Measurements from ENCODE around the gene APC2.
"Not testable (repeated sequence)": the region's sequence is repeated elsewhere in the genome, so short reads cannot be mapped to it uniquely, and the experiment has no call there.

The APC2 gene

GRCh38 chr19:1495051-1495798, 45.3 kb downstream of the APC2 start:
- DNase-seq (ENCODE audit: low read depth in 2 of 2), result no peak

DNA sequence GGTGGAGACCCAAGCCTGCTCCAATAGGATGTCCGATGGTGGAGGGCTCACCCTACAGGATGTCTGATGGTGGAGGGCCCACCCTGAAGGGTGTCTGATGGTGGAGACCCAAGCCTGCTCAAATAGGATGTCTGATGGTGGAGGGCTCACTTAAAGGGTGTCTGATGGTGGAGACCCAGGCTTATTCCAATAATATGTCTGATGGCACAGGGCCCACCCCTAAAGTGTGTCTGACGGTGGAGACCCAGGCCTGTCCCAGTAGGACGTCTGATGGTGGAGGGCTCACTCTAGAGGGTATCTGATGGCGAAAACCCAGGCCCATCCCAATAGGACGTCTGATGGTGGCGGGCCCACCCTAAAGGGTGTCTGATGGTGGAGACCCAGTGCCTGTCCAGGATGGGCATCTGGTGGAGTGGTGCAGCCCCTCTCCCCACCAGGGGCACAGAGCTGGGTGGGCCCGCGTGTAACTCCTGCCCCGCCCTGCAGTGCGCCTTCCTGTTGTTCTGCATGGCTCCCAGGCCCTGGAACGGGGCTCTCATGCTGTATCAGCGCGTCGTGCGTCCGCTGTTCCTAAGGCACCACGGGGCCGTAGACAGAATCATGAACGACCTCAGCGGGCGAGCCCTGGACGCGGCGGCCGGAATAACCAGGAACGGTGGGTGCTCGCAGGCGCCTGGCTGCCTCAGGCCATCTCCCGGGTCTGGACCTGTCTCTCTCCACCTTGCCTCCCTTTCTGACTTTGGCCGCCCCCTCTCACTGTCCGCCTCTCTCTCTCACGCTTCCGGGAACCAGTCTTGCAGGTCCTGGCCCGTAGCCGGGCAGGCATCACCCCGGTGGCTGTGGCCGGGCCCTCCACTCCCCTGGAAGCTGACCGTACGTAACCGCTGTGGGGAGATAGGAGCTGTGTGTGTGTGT, 46.1 kb downstream of the APC2 start:
- DNase-seq (ENCODE audit: low read depth in 2 of 2), result no peak

DNA sequence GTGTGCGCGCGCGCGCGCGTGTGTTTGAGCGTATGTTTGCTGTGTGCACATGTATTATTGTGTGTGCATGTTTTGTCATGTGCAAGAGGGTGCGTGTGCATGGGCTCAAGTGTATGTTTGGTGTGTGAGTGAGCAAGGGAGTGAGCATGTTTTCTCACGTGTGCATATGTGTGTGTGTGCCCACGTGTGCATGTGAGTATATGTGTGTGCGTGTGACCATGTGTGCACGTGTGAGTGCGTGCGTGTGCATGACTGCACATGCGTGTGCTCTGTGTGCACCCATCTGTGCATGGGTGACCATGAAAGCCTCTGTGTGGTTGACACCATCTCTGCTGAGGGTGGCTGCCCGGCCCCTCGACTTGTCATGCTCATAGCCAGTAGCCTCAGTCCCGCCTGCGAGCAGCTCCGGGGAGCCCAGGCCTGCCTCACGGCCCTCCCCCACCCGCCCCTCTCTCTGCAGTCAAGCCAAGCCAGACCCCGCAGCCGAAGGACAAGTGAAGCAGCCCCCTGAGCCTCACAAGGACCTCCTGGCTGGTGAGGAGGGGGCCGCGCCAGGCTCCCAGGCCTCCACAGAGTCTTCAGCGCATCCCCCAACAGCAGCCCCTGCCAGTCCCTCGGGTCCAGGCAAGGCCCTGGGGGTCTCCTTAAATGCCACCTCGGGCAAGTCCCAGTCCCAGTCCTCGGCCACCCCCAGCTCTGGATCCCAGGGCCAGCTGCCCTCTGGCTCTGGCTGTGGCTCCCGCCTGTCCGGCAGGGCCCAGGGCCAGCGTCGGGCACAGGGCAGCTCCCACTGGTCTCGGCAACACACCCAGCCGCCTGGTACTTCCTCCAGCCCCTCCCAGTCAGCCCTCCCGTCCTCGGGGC, 47.0 kb downstream of the APC2 start:
- no peak for DNase-seq (ENCODE audit: low read depth in 2 of 2)

- no peak for DNase-seq (ENCODE audit: low read depth in 2 of 2)
These were observed 47.8 kb downstream of the APC2 start for GRCh38 chr19:1497578-1498235.

- DNase-seq (ENCODE audit: low read depth in 2 of 2), result not testable (repeated sequence)
These were observed 49.3 kb downstream of the APC2 start for GRCh38 chr19:1499231-1499630.

GRCh38 chr19:1501200-1501595, 51.3 kb downstream of the APC2 start:
- no peak for DNase-seq (ENCODE audit: low read depth in 2 of 2)

DNA sequence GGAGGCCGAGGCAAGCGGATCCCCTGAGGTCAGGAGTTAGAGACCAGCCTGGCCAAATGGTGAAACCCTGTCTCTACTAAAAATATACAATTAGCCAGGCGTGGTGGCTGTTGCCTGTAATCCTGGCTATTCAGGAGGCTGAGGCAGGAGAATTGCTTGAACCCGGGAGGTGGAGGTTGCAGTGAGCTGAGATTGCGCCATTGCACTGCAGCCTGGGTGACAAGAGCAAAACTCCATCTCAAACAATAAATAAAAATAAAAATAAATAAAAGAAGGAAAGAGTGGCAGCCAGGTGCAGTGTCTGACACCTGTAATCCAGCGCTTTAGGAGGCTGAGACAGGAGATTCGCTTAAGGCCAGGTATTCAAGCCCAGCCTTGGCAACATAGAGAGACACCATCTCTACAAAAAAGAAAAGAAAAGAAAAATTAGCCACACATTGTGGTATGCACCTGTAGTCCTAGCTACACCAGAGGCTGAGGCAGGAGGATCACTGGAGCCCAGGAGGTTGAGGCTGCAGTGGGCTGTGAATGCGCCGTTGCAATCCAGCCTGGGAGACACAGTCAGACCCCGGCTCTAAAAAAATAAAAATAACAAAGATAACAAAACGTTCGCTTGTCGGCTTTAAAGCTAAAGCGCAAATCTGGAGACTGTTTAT, 52.6 kb downstream of the APC2 start:
- DNase-seq (ENCODE audit: low read depth in 2 of 2), result no peak

- DNase-seq (ENCODE audit: low read depth in 2 of 2), result peak; percentile 63 to 72
These were observed 53.4 kb downstream of the APC2 start for GRCh38 chr19:1503089-1503924.

DNA sequence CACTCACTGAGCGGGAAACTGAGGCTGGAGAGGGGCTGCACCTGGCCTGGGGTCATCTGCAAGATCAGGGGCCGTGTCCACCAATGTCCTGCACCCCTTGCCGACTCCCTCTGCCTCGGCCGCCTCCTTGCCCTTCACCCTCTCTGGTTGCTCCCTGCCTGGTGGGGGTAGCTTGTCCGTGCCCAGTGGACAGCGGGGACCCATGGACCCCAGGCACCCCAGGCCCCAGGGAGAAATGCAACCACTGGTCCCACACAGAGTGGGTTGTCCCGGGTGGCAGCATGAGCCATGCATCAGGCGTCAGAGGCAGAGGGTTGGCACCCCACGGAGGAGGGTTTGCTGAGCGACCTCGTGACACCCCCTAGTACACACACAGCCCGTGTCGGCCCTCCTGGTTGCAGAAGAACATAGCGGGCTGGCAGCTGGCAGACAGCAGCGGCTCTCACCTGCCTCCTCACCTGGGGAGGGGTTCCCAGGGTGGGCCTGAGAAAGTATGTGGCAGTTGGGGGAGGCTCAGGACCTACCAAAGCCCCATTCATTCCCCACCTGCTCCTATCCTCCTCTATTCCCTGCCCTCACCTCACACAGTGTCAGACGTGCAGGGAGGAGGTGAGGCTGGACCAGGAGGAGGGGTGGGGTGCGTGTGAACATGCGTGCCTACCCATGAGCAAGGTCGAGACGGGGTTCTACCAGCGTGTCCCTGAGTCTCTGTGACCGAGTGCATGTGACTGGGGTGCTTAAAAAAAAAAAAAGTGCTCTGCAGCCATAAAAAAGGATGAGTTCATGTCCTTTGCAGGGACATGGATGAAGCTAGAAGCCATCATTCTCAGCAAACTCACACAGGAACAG, 54.2 kb downstream of the APC2 start:
- no peak for DNase-seq (ENCODE audit: low read depth in 2 of 2)

DNA sequence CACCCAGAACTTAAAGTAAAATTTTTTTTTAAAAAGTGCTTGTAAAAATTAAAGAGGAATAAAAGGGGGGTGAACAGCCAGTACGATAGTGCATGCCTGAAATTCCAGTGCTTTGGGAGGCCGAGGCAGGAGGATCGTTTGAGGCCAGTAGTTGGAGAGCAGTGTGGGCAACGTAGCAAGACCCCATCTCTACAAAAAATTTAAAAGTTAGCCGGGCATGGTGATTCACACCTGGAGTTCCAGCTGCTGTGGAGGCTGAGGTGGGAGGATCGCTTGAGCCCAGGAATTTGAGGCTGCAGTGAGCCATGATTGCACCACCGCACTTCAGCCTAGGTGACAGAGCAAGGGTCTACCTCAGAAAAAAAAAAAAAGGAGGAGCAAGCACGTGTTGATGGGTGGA, 55.1 kb downstream of the APC2 start:
- DNase-seq (ENCODE audit: low read depth in 2 of 2), result no peak

GRCh38 chr19:1505991-1506881, 56.3 kb downstream of the APC2 start:
- DNase-seq (ENCODE audit: low read depth in 2 of 2), result no peak

DNA sequence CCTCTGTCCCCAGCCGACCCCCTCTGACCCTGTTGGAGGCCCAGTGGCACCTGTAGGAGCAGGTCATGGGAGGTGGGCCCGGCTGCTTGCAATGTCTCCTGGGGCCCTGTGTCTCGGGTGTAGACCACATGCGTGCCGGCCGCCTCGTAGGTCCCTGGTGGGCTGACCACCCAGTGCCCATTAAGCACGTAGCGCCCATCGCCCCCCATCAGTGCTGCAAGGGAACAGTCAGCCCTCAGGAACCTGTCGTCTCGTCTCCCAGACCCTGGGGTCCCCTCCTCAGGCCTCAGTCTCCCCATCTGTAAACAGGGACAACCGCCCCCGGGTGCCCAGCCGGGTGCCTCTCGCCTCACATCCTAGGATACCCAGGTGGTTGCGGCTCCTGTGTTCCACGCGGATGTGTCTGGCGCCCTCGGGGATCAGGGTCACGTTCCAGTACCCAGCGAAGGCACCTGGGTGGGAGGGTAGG, 57.3 kb downstream of the APC2 start:
- no peak for DNase-seq (ENCODE audit: low read depth in 2 of 2)

- peak; percentile 75 to 87 for DNase-seq (ENCODE audit: low read depth in 2 of 2)
These were observed 58.0 kb downstream of the APC2 start for GRCh38 chr19:1507763-1508506.

GRCh38 chr19:1508507-1508856, 58.6 kb downstream of the APC2 start:
- no peak for DNase-seq (ENCODE audit: low read depth in 2 of 2)

DNA sequence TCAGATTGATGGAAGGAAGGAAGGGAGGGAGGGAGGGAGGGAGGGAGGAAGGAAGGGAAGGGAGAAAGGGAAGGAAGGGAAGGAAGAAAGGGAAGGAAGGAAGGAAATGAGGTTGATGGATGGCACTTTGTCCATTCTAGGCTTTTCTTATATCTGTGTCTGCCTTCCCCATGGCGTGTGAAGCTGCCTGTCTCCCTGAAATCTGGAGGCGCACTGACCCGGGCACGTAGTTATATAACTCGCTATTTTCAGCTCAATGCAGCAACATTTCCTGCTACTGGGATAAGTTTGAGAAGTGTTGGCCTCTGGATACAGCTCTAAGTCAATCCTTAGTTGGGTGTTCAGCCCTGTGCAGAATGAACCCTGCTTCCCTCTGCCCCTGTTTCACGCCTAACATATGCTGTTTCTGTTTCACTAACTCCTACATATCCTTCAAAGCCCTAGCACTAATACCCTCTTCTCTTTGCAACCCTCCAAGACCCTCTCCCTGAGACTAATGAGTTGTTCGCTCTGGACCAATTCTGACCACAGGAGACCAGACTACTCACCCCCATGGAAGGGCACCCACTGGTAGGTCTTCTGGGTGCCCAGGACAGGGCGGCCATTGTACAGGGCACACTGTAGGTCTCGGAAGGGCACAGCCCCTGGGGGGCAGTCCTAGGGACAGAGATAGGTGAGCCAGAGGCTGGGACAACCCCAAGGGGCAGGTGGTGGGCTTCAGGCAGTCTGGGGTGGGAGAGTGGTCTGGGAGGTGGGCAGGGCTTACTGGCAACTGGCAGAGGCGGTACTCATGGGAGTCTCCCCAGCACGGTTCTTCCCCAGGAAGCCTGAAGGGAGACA, 59.9 kb downstream of the APC2 start:
- DNase-seq (ENCODE audit: low read depth in 2 of 2), result no peak

DNA sequence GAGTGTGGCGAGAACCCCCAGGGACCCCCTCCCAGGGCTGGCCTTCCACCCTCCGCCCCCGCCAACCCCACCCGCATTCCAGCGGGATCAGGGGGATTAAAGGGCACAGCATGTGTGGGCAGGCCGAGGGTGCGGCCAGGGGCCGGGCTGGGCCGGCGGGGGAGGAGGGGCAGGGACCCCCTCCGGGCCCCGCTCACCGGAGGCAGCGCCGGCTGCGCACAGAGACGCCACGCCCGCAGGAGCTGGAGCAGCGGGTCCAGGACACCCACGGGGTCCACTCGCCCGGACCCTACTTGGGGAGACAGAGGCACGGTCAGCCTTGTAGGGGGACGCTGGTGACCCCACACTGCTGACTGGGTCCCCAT, 60.5 kb downstream of the APC2 start:
- no peak for DNase-seq (ENCODE audit: low read depth in 2 of 2)
